ENCODE results near the gene ART3.
"Not testable (repeated sequence)": the region's sequence is repeated elsewhere in the genome, so short reads cannot be mapped to it uniquely, and the experiment has no call there.

ART3 gene

GRCh38 chr4:76042241-76042998 lies 32.1 kb upstream of the ART3 start:
- not testable (repeated sequence) for H3K18ac ChIP-seq (ENCODE audit: low read length); H4K5ac ChIP-seq (ENCODE audit: low read length); H3K27me3 ChIP-seq (ENCODE audit: insufficient read depth, low read length, poor library complexity)

GRCh38 chr4:76043306-76043705 lies 31.2 kb upstream of the ART3 start:
- not testable (repeated sequence) for DNase-seq; H3K36me3 ChIP-seq (ENCODE audit: control insufficient read depth, insufficient read depth, low read length); H3K4me3 ChIP-seq (ENCODE audit: low read length); H3K18ac ChIP-seq (ENCODE audit: low read length); H4K5ac ChIP-seq (ENCODE audit: low read length); H2BK120ac ChIP-seq (ENCODE audit: low read depth, low read length); H3K56ac ChIP-seq (ENCODE audit: low read length); H3K27ac ChIP-seq (ENCODE audit: low read depth, low read length); H3K79me2 ChIP-seq (ENCODE audit: control insufficient read depth, insufficient read depth, low read length); H2AK5ac ChIP-seq (ENCODE audit: low read length); H3K9ac ChIP-seq (ENCODE audit: low read length); H4K8ac ChIP-seq (ENCODE audit: low read depth, low read length); H2BK15ac ChIP-seq (replicated peaks; ENCODE audit: low read depth); H3K27me3 ChIP-seq (ENCODE audit: insufficient read depth, low read length, poor library complexity); H3K4ac ChIP-seq (ENCODE audit: low read depth, low read length); H3K79me1 ChIP-seq (ENCODE audit: low read length); H2BK5ac ChIP-seq (ENCODE audit: low read length); H3K4me2 ChIP-seq (ENCODE audit: low read length); H3K23ac ChIP-seq (ENCODE audit: low read length); H3K4me1 ChIP-seq (ENCODE audit: control insufficient read depth, low read depth, low read length)
- WGBS (ENCODE audit: extremely low coverage, insufficient coverage, low lambda C conversion rate), result no CpG with 5 or more reads among the region's 18 CpGs

More at GRCh38 chr4:76042241-76042998, 32.1 kb upstream of the ART3 start:
- H3K36me3 ChIP-seq (ENCODE audit: control insufficient read depth, insufficient read depth, low read length); H3K4me3 ChIP-seq (ENCODE audit: low read length); H3K56ac ChIP-seq (ENCODE audit: low read length); H3K27ac ChIP-seq (ENCODE audit: low read depth, low read length); H3K79me1 ChIP-seq (ENCODE audit: low read length); H2AK5ac ChIP-seq (ENCODE audit: low read length); H3K4me2 ChIP-seq (ENCODE audit: low read length); H2BK120ac ChIP-seq (ENCODE audit: low read depth, low read length); H3K23ac ChIP-seq (ENCODE audit: low read length); H2BK5ac ChIP-seq (ENCODE audit: low read length); H4K8ac ChIP-seq (ENCODE audit: low read depth, low read length); H3K4ac ChIP-seq (ENCODE audit: low read depth, low read length); DNase-seq; H3K79me2 ChIP-seq (ENCODE audit: control insufficient read depth, insufficient read depth, low read length); H3K4me1 ChIP-seq (ENCODE audit: control insufficient read depth, low read depth, low read length); H2BK15ac ChIP-seq (replicated peaks; ENCODE audit: low read depth); H3K9ac ChIP-seq (ENCODE audit: low read length): not testable (repeated sequence)
- no CpG with 5 or more reads among the region's 18 CpGs for WGBS (ENCODE audit: extremely low coverage, insufficient coverage, low lambda C conversion rate)

- H3K27ac ChIP-seq (ENCODE audit: low read depth, low read length); H4K8ac ChIP-seq (ENCODE audit: low read depth, low read length); H3K79me1 ChIP-seq (ENCODE audit: low read length); H2BK120ac ChIP-seq (ENCODE audit: low read depth, low read length); H2AK5ac ChIP-seq (ENCODE audit: low read length); H3K4me3 ChIP-seq (ENCODE audit: low read length); H3K23ac ChIP-seq (ENCODE audit: low read length); H4K5ac ChIP-seq (ENCODE audit: low read length); H3K4me1 ChIP-seq (ENCODE audit: control insufficient read depth, low read depth, low read length); H3K79me2 ChIP-seq (ENCODE audit: control insufficient read depth, insufficient read depth, low read length); H3K36me3 ChIP-seq (ENCODE audit: control insufficient read depth, insufficient read depth, low read length); H3K27me3 ChIP-seq (ENCODE audit: insufficient read depth, low read length, poor library complexity); H3K18ac ChIP-seq (ENCODE audit: low read length); H3K56ac ChIP-seq (ENCODE audit: low read length); DNase-seq; H3K9ac ChIP-seq (ENCODE audit: low read length); H3K4me2 ChIP-seq (ENCODE audit: low read length); H2BK5ac ChIP-seq (ENCODE audit: low read length); H2BK15ac ChIP-seq (replicated peaks; ENCODE audit: low read depth); H3K4ac ChIP-seq (ENCODE audit: low read depth, low read length): not testable (repeated sequence)
- WGBS (ENCODE audit: extremely low coverage, insufficient coverage, low lambda C conversion rate), result no CpG with 5 or more reads among the region's 4 CpGs
Observed at GRCh38 chr4:76044686-76045085, 29.8 kb upstream of the ART3 start.

- not testable (repeated sequence) for H3K18ac ChIP-seq (ENCODE audit: low read length); H3K23ac ChIP-seq (ENCODE audit: low read length); H2BK15ac ChIP-seq (replicated peaks; ENCODE audit: low read depth); H2BK120ac ChIP-seq (ENCODE audit: low read depth, low read length); H3K79me2 ChIP-seq (ENCODE audit: control insufficient read depth, insufficient read depth, low read length); H4K5ac ChIP-seq (ENCODE audit: low read length); H3K36me3 ChIP-seq (ENCODE audit: control insufficient read depth, insufficient read depth, low read length); H3K4me1 ChIP-seq (ENCODE audit: control insufficient read depth, low read depth, low read length); H3K27ac ChIP-seq (ENCODE audit: low read depth, low read length); DNase-seq; H4K8ac ChIP-seq (ENCODE audit: low read depth, low read length); H3K79me1 ChIP-seq (ENCODE audit: low read length); H3K27me3 ChIP-seq (ENCODE audit: insufficient read depth, low read length, poor library complexity); H2AK5ac ChIP-seq (ENCODE audit: low read length); H2BK5ac ChIP-seq (ENCODE audit: low read length); H3K4ac ChIP-seq (ENCODE audit: low read depth, low read length); H3K4me3 ChIP-seq (ENCODE audit: low read length); H3K56ac ChIP-seq (ENCODE audit: low read length); H3K9ac ChIP-seq (ENCODE audit: low read length); H3K4me2 ChIP-seq (ENCODE audit: low read length)
- no CpG with 5 or more reads among the region's 17 CpGs for WGBS (ENCODE audit: extremely low coverage, insufficient coverage, low lambda C conversion rate)
Observed at GRCh38 chr4:76049860-76050416, 24.6 kb upstream of the ART3 start.

- not testable (repeated sequence) for H3K4ac ChIP-seq (ENCODE audit: low read depth, low read length); H3K36me3 ChIP-seq (ENCODE audit: control insufficient read depth, insufficient read depth, low read length); H3K23ac ChIP-seq (ENCODE audit: low read length); DNase-seq; H3K9ac ChIP-seq (ENCODE audit: low read length); H3K18ac ChIP-seq (ENCODE audit: low read length); H4K5ac ChIP-seq (ENCODE audit: low read length); H2BK15ac ChIP-seq (replicated peaks; ENCODE audit: low read depth); H3K4me1 ChIP-seq (ENCODE audit: control insufficient read depth, low read depth, low read length); H3K27ac ChIP-seq (ENCODE audit: low read depth, low read length); H3K56ac ChIP-seq (ENCODE audit: low read length); H2BK5ac ChIP-seq (ENCODE audit: low read length); H4K8ac ChIP-seq (ENCODE audit: low read depth, low read length); H3K79me1 ChIP-seq (ENCODE audit: low read length); H3K4me3 ChIP-seq (ENCODE audit: low read length); H2AK5ac ChIP-seq (ENCODE audit: low read length); H3K4me2 ChIP-seq (ENCODE audit: low read length); H3K79me2 ChIP-seq (ENCODE audit: control insufficient read depth, insufficient read depth, low read length); H3K27me3 ChIP-seq (ENCODE audit: insufficient read depth, low read length, poor library complexity); H2BK120ac ChIP-seq (ENCODE audit: low read depth, low read length)
- no CpG with 5 or more reads among the region's 27 CpGs for WGBS (ENCODE audit: extremely low coverage, insufficient coverage, low lambda C conversion rate)
Observed at GRCh38 chr4:76050560-76051050, 23.9 kb upstream of the ART3 start.
